Fibroblast of pulmonary artery (primary cell): Measurements from ENCODE around the gene RAX2.
"Not testable (repeated sequence)": the region's sequence is repeated elsewhere in the genome, so short reads cannot be mapped to it uniquely, and the experiment has no call there.

Experiments used
- DNase-seq: peaks from one replicate; pipeline ENCODE4 v3.0.0-alpha.2; 2010; ENCODE audit warnings: low read depth
- H3K4me3 ChIP-seq: replicated peaks from 2 replicates; pipeline ENCODE4 v1.5.1; 2011; ENCODE audit warnings: low read depth, mild to moderate bottlenecking, control low read depth, low read length, moderate library complexity
- TF ChIP-seq, protein P1 (sequence below): IDR thresholded peaks from 2 replicates; pipeline ENCODE4 v1.5.1; 2011; ENCODE audit warnings: mild to moderate bottlenecking, control low read depth, low read length, inconsistent platforms; ENCODE audit errors: missing control alignments

The RAX2 gene

DNA sequence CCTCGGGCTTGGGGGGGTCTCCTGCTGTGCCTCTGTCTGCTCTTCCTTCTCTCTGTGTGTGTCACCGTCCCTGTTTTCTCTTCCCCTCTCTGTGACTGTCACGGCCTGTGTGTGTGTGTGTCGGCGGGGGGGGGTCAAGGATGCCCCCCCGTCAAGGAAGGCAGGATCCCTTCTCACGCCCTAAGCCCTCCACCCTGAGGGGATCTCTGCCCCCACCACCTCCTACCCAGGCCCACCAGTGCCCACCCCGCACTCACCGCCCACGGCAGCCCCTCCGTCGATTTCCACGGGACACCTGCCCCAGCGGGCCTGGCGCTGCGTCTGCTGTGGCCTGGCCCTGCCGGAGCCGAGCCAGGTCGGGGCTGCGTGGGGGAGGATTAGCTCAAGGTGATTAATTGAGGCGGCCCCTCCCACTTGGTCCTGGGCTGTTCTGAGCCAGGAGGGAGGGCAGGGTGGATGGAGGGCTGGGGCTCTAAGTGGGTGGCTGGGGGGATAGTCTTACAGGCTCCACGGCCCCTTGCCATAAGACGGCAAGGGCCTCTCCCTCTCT lies at the start of gene RAX2:
Gene RAX2 (minus strand): TSS at position 323 of the 550 bp plus-strand sequence. CDS start 486 bp downstream, outside the sequence.
- TF ChIP-seq, protein P1, sequence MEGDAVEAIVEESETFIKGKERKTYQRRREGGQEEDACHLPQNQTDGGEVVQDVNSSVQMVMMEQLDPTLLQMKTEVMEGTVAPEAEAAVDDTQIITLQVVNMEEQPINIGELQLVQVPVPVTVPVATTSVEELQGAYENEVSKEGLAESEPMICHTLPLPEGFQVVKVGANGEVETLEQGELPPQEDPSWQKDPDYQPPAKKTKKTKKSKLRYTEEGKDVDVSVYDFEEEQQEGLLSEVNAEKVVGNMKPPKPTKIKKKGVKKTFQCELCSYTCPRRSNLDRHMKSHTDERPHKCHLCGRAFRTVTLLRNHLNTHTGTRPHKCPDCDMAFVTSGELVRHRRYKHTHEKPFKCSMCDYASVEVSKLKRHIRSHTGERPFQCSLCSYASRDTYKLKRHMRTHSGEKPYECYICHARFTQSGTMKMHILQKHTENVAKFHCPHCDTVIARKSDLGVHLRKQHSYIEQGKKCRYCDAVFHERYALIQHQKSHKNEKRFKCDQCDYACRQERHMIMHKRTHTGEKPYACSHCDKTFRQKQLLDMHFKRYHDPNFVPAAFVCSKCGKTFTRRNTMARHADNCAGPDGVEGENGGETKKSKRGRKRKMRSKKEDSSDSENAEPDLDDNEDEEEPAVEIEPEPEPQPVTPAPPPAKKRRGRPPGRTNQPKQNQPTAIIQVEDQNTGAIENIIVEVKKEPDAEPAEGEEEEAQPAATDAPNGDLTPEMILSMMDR: no peak
- H3K4me3 ChIP-seq: no peak within 1 kb of the TSS
- DNase-seq: no peak

DNA sequence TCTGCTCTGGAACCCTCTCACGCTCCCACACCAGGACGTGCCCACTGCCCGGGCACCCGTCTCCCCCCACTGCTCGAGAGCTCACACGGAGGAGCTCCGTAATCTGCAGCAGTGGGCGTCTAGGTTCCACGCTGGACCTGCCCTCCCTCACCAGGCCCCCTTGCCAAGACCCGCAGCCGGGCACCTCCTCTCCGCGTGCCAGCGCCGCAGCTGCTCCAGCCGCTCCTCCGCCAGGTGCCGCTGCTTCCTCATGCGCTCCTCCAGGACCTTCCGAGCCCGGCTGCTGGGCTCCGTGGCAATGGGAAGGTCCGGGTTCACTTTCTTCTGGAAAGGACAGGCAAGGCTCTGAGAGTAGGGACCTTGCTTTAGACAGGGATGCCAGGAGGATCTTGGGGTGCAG lies 49.1 kb upstream of the RAX2 start:
- H3K4me3 ChIP-seq: no peak overlapping the region
- no peak for DNase-seq
- TF ChIP-seq, protein P1: no peak

DNA sequence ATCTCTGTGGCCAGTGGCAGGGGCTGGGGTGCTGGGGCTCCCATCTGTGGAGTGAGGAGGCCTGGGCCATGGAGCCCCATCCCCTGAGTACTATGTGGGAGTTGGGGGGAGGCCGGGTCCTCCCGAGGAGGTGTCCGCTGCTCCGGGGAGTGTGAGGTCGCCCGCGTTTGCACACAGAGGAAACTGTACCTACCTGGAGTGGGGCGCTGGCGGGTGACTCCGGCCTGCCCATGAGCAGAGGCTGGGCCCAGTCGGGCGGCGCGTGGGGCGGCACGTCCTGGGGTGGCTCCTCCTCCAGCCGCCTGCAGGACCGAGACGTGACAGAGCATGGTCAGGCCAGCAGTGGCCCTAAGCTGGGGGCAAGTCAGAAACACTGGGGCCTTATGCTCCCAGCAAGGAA lies 48.0 kb upstream of the RAX2 start:
- no peak for DNase-seq
- H3K4me3 ChIP-seq: no peak overlapping the region
- TF ChIP-seq, protein P1: no peak

- DNase-seq: no peak
- TF ChIP-seq, protein P1: no peak
- H3K4me3 ChIP-seq: no peak overlapping the region
Measured at GRCh38 chr19:3818918-3819317, 46.9 kb upstream of the RAX2 start.

GRCh38 chr19:3818466-3818865 lies 46.4 kb upstream of the RAX2 start:
- no peak overlapping the region for H3K4me3 ChIP-seq
- TF ChIP-seq, protein P1: no peak
- DNase-seq: peak; percentile 16

DNA sequence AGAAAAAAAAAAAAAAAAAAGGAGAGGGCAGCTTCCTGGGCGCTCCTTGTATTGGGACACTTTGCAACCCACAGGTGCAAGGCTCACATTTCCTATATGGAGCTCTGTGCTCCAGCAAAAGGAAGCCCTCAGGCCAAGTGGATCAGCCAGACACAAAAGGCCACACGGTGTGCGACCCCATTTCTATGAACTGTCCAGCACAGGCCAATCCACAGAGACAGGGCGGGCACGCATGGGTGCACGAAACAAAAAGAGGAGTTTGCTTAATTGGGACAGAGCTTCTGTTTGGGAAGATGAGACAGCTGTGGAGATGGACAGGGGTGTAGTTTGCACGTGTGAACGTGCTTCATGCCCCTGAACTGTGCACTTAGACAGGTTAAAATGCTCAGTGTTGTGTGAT lies 45.7 kb upstream of the RAX2 start:
- TF ChIP-seq, protein P1: no peak
- no peak overlapping the region for H3K4me3 ChIP-seq
- no peak for DNase-seq

DNA sequence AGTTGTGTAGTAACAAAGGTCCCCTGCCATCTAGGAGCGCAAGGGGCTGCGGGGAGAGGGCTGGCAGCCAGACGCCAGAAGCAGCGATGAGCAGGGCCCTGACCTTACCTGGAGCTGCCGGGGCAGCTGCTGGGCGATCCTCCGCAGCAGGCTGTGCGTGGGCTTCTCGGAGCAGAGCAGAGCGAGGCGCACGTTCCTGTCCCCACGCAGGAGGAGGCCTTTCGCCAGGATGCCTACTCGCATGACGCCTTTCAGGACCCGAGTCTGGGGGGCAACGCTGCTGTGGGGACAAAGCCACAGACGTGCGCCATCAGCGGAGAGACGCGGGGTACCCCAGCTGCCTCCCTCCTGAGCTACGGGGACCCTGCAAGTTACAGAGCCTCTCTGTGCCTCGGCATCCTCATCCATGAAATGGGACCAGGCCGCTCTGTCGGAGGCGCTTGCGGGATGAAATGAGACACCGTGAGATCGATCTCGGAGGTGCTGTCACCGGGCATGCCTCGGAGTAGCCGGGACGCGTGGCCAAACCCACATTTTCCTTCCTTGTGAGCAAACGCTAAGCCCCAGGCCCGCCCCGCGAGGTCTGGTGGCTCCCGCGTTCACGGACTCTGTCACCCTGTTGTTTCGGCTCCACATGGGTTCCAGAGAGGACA lies 44.7 kb upstream of the RAX2 start:
- no peak for DNase-seq
- TF ChIP-seq, protein P1: no peak
- no peak overlapping the region for H3K4me3 ChIP-seq

DNA sequence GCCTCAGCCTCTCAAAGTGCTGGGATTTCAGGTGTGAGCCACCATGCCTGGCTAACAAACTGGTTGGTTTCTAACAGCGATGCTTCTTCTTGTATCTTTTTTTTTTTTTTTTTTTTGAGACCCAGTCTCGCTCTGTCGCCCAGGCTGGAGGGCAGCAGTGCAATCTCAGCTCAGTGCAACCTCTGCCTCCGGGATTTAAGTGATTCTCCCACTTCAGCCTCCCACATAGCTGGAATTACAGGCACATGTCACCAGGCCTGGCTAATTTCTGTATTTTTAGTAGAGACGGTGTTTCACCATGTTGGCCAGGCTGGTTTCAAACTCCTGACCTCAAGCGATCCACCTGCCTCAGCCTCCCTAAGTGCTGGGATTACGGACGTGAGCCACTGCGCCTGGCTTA lies 44.1 kb upstream of the RAX2 start:
- not testable (repeated sequence) for H3K4me3 ChIP-seq, DNase-seq
